Muscle of arm (tissue), 12 donors: ENCODE measurements around the gene MED26. TPM values are rescaled to one million over a fixed set of nuclear protein-coding genes. Genes with fewer than 3 reads are reported as not detected.

Experiments used
- DNase-seq: peaks from one replicate; pipeline ENCODE4 v3.0.0-alpha.2; 2013
- polyA plus RNA-seq, 12 donors: library from polyadenylated mRNA; unstranded; fragments of 120-200 nt; gene quantifications; one replicate each; pipeline ENCODE4 v1.2.1, GENCODE V29; 2013; ENCODE audit not compliant: insufficient read length in 12 of 12

MED26 gene
- polyA plus RNA-seq, 12 donors, result 4.6 to 7.7 (median 6.1) TPM; not detected in 1

GRCh38 chr19:16618248-16618647 lies 9.8 kb downstream of the MED26 start:
- DNase-seq, result no peak

DNA sequence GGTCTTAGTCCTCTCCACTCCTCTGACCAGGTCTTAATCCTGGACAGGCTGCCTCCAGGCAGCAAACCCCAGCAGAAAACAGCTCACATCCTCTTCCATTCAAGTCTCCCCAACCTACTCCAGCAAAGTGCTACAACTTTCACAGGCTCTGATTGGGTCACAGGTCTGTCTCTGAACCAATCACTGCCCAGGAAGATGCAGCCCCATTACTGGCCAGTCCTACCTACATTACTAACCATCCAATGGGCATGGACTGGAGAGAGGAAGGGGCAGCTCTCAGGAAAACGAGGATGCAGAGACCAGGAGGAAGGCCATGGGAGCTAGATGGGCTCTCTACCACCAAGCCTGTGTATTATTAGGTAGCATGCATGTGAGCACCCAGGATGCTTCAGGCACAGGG lies 12.2 kb downstream of the MED26 start:
- no peak for DNase-seq

DNA sequence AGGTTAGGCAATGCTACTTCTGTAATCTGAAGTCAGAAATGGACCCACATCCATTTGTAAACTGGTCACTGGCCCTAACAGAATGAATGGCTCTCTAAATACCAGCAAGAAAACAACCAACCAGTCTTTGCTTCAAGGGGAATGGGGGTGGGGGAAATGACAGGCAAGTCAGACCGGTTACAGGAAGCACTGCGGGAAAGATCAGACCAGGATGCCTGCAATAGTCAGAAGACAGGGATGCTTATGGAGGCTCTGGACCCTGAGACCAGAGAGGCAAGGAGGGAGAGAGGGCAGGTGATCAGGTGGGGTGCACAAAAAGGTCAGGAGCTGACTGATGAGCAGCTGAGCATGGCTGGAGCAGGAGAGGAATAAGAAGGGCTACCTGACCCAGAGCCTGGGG lies 13.1 kb downstream of the MED26 start:
- no peak for DNase-seq

- DNase-seq, result no peak
Observed at GRCh38 chr19:16613841-16614240, 14.2 kb downstream of the MED26 start.

DNA sequence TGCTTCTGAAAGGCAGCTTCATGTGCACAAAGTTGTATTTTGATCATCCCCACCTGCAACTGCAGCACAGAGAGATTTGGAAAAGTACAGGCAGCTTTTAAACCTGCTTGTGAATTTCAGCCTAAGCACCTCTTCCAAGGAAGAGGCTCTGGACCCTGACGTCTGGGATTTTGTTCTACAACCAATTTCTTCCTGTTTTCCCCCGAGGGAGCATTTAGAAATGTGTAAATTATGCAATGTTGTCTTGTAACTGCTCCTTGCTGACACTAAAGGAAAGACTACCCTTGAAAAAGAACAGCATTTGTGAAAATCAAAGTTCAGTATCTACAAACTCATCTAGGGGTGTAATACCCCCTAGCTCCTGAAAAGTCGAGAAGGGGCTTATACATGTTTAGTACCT lies 15.4 kb downstream of the MED26 start:
- no peak for DNase-seq

- DNase-seq, result no peak
Observed at GRCh38 chr19:16611121-16611520, 16.9 kb downstream of the MED26 start.

DNA sequence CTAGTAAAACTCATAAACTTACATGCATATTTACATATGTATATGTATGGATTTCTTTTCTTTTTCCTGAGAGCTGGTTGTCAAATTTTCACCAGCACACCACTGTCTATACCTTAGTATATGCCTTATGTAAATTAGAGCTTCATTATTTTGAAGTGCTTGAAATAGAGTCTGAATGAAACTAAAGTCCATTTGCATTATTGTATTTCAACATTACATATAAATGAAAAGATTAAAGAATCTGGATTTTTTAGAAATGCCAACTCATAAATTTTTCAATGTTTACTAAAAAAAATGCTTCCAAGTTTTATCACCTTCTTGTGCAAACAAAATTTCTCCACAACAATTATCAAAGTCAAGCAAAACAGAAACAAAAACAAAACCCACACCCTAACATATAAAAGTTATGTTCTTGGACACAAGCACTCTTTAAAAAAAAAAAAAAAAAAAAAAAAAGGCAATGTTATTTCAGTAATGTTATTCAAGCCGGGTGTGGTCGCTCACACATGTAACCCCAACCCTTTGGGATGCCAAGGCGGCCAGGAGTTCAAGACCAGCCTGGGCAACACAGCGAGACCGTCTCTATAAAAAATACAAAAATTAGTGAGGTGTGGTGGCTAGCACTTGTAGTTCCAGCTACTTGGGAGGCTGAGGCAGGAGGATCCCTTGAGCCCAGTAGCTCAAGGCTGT lies 18.3 kb downstream of the MED26 start:
- no peak for DNase-seq

GRCh38 chr19:16608290-16608739 lies 19.7 kb downstream of the MED26 start:
- no peak for DNase-seq

DNA sequence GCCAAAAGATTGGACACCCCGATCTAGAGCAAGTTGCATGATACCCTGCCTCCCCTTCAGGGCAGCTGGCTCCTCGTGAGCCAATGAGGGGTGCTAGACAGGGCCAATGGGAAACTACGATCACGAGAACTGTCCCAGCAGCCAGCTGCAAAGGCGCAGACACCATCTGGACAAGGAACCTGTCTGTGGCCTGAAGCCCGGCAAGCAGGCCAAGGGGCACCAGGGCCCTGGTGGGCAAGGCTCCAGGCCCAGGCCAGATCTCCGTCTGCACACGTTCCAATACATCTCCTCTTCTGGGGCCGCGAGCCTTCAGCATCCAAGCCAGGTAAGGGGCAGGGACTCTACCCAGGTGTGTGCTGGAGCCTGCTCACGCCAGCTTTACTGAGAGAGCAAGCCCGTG lies 20.2 kb downstream of the MED26 start:
- no peak for DNase-seq

DNA sequence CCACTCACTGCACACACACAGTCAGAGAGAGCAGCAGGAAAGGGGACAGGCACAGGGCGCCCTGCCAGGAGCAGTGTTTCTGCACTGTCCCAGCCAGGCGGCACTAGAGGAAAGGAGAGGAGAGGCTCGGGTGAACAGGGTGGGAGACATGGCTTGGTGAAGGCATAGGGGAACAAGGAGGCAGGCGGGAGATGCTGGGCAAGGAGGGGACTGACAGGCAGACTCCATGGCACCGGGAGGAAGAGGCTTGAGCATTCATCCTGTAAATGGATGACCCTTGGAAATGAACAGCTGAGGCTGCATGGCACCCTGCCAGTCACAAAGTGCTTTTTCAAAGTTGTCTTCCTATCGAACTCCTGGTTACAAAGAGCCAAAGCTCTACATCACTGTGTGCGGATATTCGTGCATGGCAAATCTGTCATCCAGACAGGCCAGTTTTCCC lies 22.4 kb downstream of the MED26 start:
- no peak for DNase-seq

DNA sequence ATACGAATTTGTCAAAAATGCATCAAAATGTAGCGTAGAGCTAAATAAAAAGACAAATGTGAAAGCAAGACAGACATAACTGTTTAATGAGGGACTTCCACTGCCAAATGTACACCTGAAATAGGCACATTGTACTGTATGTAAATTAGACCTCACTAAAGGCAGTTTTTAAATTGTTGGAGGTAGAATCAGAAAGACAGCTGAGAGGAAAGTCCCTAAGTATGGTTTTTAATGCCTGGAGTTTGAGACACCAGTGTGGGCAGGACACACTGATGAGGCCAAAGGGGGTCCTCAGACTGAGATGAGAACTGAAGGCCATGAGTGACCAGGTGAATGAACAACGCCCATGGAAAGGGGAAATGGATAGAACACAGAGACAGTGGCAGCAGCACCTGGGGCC lies 22.9 kb downstream of the MED26 start:
- DNase-seq, result no peak

GRCh38 chr19:16604615-16605014 lies 23.4 kb downstream of the MED26 start:
- no peak for DNase-seq

DNA sequence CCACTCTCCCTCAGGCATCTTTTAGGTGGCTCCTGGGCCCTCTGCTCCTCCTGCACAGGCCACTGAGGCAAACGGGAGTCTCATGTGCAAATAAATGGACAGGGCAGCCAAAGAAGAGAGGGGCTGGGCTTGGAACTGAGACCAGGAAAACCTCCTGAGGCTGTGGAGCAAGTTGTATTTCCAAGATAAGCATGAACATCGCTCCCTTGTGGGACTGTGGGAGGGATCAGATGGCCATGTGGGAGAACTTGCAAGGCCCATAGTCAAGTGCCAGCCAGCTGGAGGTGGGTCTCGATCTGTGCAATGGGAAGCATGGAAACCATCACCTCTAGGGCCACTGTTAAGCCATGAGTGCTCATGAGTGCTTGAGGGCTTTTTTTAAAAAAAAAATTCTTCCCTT lies 24.9 kb downstream of the MED26 start:
- DNase-seq, result no peak

GRCh38 chr19:16601378-16602052 lies 26.5 kb downstream of the MED26 start:
- DNase-seq, result no peak

DNA sequence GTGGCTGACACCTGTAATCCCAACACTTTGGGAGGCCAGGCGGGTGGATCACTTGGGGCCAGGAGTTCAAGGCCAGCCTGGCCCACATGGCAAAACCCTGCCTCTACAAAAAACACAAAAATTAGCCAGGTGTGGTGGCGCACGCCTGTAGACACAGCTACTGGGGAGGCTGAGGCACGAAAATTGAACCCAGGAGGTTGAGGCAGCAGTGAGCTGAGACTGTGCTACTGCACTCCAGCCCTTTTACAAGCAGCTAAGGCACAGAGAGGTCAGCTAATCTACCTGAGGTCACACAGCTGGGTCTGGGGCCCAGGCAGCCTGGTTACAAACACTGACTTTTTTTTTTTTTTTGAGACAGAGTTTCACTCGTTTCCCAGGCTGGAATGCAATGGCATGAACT lies 27.2 kb downstream of the MED26 start:
- DNase-seq, result no peak

DNA sequence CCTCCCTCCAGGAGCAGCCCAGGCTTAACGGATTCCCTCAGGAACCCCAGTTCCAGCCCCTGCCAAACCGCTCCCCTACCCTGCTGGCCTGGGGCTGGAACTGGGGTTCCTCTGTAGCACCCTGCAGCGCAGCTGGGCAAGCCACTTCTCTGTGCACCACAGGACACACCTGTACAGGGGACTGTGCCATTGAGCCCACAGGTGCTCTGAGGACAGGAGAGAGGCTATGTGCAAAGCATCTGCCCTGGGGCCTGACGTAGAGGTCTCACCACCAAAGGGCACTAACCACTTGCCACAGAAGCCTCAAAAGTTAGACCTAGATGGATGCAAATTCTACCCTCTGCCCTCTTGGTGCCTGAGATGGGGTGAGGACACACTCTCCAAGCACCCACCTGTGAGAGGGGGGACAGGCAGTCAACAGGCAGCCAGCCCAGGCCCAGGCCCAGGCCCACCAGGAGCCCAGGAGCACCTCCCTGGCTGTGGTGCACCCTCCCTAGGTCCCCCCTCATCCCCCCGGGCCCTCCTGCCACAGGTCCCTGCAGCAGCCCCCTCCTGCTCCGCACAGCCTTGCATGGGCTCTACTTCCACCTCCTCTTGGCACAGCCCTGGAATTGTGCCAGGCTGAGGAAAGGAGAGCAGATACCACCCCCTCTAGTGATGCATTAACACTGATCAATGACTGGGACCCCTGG lies 28.2 kb downstream of the MED26 start:
- no peak for DNase-seq

DNA sequence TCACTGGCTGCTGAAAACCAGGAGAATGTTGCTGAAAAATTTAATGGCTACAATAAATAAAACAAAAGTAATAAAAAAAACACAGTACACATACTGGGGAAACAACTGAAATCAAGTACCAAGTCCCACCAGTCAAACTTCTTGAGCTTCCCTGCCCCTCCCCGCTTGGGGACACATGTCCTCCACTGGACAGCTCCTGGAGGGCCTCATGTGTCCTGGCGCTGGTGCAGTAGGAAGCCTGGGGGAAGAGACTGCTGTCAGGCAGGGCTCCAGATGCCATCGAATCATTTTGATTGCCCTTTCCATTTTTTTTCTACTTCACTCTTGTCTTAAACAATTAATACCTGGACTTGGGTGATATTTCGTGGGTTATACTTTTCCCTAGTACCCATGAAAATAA lies 29.2 kb downstream of the MED26 start:
- DNase-seq, result no peak

GRCh38 chr19:16596399-16596798 lies 31.6 kb downstream of the MED26 start:
- DNase-seq, result no peak

GRCh38 chr19:16595097-16595496 lies 32.9 kb downstream of the MED26 start:
- DNase-seq, result no peak

GRCh38 chr19:16594681-16595091 lies 33.3 kb downstream of the MED26 start:
- DNase-seq, result no peak

DNA sequence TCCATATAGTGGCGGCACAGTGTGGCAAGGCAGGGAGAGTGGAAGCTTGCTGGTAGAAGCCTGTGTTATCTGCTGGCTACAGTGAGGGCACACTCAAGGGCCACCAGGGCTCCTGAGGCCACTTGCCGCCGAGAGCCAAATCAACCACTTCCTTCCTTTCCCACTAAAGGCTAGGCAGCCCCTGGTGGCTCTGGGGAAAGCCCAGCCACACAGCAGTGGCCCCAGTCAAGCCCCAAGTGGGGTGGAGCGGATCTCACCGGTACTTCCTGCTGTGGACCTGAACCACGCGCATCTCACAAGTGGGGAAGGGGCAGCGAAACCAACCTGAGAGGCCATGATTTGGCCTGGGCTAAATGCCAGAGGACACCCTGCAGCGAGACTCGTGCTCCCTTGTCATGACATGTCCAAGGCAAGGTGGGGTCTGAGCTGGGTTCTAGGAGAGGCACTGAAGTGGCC lies 33.8 kb downstream of the MED26 start:
- DNase-seq, result no peak

DNA sequence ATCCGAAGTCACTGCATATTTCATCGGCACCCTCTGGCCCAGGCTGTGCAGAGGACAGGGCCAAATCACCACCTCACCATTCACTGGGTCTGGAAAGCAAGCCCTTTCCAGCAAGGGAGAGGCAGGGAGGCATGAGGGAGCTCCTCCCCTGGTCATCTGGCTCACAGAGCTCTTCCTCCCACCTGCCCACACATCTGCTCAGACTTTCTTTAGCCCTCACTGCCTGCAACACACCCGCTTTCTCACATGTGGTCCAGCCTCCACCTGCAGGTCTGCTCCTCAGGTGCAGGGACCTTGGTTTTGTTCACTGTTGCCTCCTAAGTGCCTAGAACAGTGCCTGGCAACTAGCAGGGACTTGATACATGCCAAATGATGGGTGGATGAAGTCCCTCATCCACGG lies 34.8 kb downstream of the MED26 start:
- DNase-seq, result no peak
